HG02870 (cell line): ENCODE data around the gene TPRA1.
"Not testable (repeated sequence)": the region's sequence is repeated elsewhere in the genome, so short reads cannot be mapped to it uniquely, and the experiment has no call there.

Source experiments
- ATAC-seq: cut with Tn5 transposase; IDR thresholded peaks from one replicate; pipeline ENCODE4 v1.9.1; 2021; ENCODE audit warnings: mild to moderate bottlenecking, moderate library complexity; ENCODE audit not compliant: unreplicated experiment

The TPRA1 gene

GRCh38 chr3:127539366-127540060 is 51.0 kb downstream of the TPRA1 start:
- ATAC-seq, result no peak

DNA sequence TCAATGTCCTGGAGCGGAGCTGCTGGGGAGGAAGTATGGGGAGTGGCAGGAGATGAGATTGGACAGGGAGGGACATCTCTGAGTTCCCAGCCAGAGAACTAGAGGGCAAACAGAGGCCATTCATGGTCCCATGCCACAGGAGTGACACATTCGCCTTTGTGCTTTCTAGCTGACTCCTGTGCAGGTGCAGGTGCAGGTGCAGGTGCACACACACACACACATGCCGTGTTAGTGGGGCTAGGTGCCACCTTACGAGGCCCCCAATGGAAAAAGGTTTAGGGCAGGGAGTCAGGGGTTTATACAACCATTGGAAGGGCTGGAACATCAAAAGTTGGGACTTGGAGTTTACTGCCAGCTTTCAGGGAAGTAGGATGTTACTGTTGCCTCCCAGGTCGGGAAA is 52.0 kb downstream of the TPRA1 start:
- no peak for ATAC-seq

GRCh38 chr3:127536830-127537812 is 53.4 kb downstream of the TPRA1 start:
- ATAC-seq, result no peak

DNA sequence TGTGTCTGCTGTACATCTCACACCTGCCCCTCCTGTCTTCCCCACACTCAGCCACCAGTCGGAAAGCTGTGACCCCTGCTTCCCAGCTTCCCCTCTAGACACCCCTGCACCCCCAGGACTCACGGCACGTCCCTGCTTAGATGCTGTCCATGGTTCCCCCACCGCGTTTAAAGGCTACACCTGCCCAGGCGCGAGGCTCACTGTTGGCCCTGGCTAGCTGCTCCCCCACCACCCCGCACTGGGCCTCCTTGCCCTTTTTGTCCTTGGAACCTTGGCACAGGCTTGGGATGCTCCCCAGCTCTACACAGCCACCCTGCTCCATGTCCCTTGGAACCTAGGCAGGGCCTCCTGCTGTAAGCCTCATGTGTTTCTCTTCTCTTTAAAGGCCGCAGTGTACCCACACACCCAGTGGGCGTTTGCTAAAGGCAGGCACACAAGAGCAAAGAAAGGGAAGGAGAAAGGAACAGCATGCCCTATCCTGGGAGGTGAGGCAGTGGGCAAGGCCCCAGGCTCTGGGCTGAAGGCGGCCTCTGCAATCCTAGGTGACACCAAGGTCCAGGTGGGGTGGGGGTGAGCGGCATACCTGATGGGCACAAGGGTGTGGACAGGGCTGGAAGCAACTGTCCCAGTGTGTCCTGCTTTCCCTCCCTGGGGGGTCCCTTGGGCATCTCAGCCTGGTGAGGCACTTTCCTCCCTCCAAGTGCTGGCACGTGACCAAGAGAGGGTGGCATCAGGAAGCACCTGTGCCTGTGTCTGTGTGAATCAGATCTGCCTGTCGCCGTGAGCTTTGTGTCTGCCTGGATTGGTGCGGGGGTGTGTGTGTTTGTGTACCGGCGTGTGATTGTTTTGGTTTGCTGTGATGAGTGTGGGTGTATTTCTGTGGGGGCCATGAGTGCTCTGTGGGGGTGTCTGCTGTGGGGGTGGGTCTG is 54.4 kb downstream of the TPRA1 start:
- no peak for ATAC-seq

DNA sequence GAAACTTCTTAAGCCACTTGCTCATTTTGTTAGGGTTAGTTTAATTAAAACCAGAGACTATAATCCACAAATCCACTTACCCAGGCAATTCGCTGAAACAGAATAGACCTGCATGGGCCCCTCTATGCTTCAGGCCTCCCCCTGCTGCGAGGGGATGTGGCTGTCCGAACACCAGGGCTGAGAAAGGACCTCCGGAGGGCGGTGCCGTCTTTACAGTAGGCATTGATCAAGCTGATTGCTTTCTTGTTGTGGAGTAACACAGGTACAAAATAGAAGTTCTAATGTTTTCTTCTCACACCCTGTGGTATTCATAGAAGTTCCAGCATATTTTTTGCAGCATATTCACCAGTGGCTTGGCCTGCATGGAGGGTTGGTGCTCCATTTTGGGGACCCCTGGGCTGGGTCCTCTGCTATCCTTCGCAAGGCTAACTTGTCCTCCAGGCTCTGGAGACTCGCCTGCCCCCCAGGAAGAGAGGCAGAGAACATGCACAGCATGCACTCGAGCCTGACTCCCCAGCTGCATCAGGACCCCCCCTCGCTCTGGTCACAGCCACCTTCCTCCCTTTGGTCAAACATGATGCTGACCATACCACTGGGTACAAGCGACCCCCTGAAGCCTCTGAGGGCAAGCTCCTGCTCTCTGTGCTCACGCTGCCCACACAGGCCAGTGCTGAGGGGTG is 55.3 kb downstream of the TPRA1 start:
- no peak for ATAC-seq

GRCh38 chr3:127534564-127534963 is 56.0 kb downstream of the TPRA1 start:
- ATAC-seq, result no peak

GRCh38 chr3:127534161-127534451 is 56.4 kb downstream of the TPRA1 start:
- no peak for ATAC-seq

GRCh38 chr3:127532561-127533203 is 57.9 kb downstream of the TPRA1 start:
- ATAC-seq, result no peak

- no peak for ATAC-seq
Measured at GRCh38 chr3:127531821-127532220, 58.7 kb downstream of the TPRA1 start.

GRCh38 chr3:127530863-127531262 is 59.7 kb downstream of the TPRA1 start:
- ATAC-seq, result not testable (repeated sequence)

- ATAC-seq, result no peak
Measured at GRCh38 chr3:127529346-127530188, 61.0 kb downstream of the TPRA1 start.

- no peak for ATAC-seq
Measured at GRCh38 chr3:127525373-127525772, 65.2 kb downstream of the TPRA1 start.

- no peak for ATAC-seq
Measured at GRCh38 chr3:127524296-127524896, 66.1 kb downstream of the TPRA1 start.
